Kidney capillary endothelial cell (primary cell): ENCODE data around the gene SCD.
"Not testable (repeated sequence)": the region's sequence is repeated elsewhere in the genome, so short reads cannot be mapped to it uniquely, and the experiment has no call there.

Source experiments
- DNase-seq: peaks from one replicate; pipeline ENCODE4 v3.0.0-alpha.2; 2018; ENCODE audit warnings: low spot score

Gene SCD

GRCh38 chr10:100362570-100363496, 15.8 kb downstream of the SCD start:
- DNase-seq: no peak

- no peak for DNase-seq
These were observed 17.1 kb downstream of the SCD start for GRCh38 chr10:100364175-100364574.

GRCh38 chr10:100364735-100365391, 17.8 kb downstream of the SCD start:
- DNase-seq: peak; percentile 40

GRCh38 chr10:100368721-100369120, 21.7 kb downstream of the SCD start:
- no peak for DNase-seq

- peak; percentile 23 for DNase-seq
These were observed 23.9 kb downstream of the SCD start for GRCh38 chr10:100370714-100371481.

GRCh38 chr10:100371482-100372027, 24.5 kb downstream of the SCD start:
- no peak for DNase-seq

- no peak for DNase-seq
These were observed 25.6 kb downstream of the SCD start for GRCh38 chr10:100372415-100373297.

- peak; percentile 97 for DNase-seq
These were observed 26.5 kb downstream of the SCD start for GRCh38 chr10:100373298-100374199.

- DNase-seq: no peak
These were observed 27.2 kb downstream of the SCD start for GRCh38 chr10:100374200-100374655.

- DNase-seq: not testable (repeated sequence)
These were observed 27.8 kb downstream of the SCD start for GRCh38 chr10:100374677-100375353.

GRCh38 chr10:100376656-100377055, 29.6 kb downstream of the SCD start:
- not testable (repeated sequence) for DNase-seq

GRCh38 chr10:100377830-100378229, 30.8 kb downstream of the SCD start:
- DNase-seq: no peak

- no peak for DNase-seq
These were observed 33.4 kb downstream of the SCD start for GRCh38 chr10:100380400-100380799.

GRCh38 chr10:100382553-100382952, 35.5 kb downstream of the SCD start:
- DNase-seq: no peak

GRCh38 chr10:100383251-100383650, 36.2 kb downstream of the SCD start:
- DNase-seq: no peak

- DNase-seq: no peak
These were observed 44.4 kb downstream of the SCD start for GRCh38 chr10:100391163-100392002.

GRCh38 chr10:100392686-100393003, 45.6 kb downstream of the SCD start:
- no peak for DNase-seq

GRCh38 chr10:100395626-100396025, 48.6 kb downstream of the SCD start:
- DNase-seq: no peak

- no peak for DNase-seq
These were observed 49.6 kb downstream of the SCD start for GRCh38 chr10:100396605-100397004.
